RWPE2 (cell line): ENCODE data around the gene TIMM13.

ENCODE experiments used
- ATAC-seq: fragments of 200-7000 bp; cut with Tn5 transposase; 3 replicates; pipeline ENCODE4 v1.9.1; 2021; ENCODE audit warnings: low read depth
- DNase-seq: peaks from one replicate; pipeline ENCODE4 v3.0.0-alpha.2; 2020; ENCODE audit warnings: low spot score
- H3K27ac ChIP-seq: fragments of 450-650 bp; 2 replicates; pipeline ENCODE4 v1.5.1; 2017; ENCODE audit warnings: mild to moderate bottlenecking; ENCODE audit not compliant: poor library complexity, severe bottlenecking
- H3K27me3 ChIP-seq: fragments of 250-450 bp; sonication (Bioruptor Pico); 2 replicates; pipeline ENCODE4 v1.5.1; 2021; ENCODE audit warnings: mild to moderate bottlenecking, moderate library complexity; ENCODE audit not compliant: insufficient read depth, poor library complexity, severe bottlenecking
- H3K36me3 ChIP-seq: fragments of 250-450 bp; sonication (Bioruptor Pico); 2 replicates; pipeline ENCODE4 v1.5.1; 2020; ENCODE audit warnings: low read depth, mild to moderate bottlenecking, moderate library complexity
- H3K4me1 ChIP-seq: fragments of 250-450 bp; sonication (Bioruptor Pico); 2 replicates; pipeline ENCODE4 v1.5.1; 2021; ENCODE audit warnings: mild to moderate bottlenecking, moderate library complexity; ENCODE audit not compliant: insufficient read depth, poor library complexity, severe bottlenecking
- H3K4me3 ChIP-seq: fragments of 250-450 bp; sonication (Bioruptor Pico); 2 replicates; pipeline ENCODE4 v1.5.1; 2021; ENCODE audit warnings: mild to moderate bottlenecking, moderate library complexity; ENCODE audit not compliant: severe bottlenecking
- H3K9me3 ChIP-seq: fragments of 250-450 bp; sonication (Bioruptor Pico); 2 replicates; pipeline ENCODE4 v1.5.1; 2021; ENCODE audit warnings: mild to moderate bottlenecking, moderate library complexity; ENCODE audit not compliant: severe bottlenecking
- CTCF ChIP-seq: fragments of 450-650 bp; IDR thresholded peaks from one replicate; pipeline ENCODE4 v1.5.1; 2017; ENCODE audit warnings: mild to moderate bottlenecking, moderate library complexity; ENCODE audit not compliant: poor library complexity, severe bottlenecking

TIMM13 gene

GRCh38 chr19:2413629-2414028, 13.8 kb downstream of the TIMM13 start:
- Histone ChIP-seq H3K27ac (no peak overlapping the region), H3K4me1 (no peaks in the 10 kb centered on the region), H3K4me3 (no peak overlapping the region), H3K9me3 (no peaks in the 10 kb centered on the region), H3K36me3 (no peaks in the 10 kb centered on the region), H3K27me3 (no peaks in the 10 kb centered on the region)
- no peak for DNase-seq
- no peak for ATAC-seq
- TF ChIP-seq CTCF = no peak

DNA sequence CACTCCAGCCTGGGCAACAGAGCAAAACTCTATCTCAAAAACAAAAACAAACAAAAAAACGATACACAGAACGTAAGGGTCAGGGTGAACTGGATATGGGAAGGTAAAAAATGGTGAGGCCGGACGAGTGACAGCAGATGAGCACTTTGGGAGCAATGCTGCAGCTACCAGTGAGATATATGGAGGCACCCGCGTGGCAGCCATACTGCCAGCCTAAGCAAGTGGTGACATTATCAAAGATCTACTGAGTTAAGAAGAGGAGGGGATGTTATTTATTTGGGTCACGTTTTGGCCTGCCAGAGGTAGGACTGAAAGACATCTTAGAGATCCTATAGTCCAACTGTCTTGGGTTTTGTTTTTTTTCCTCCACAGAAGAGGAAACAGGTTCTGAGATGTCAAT, 14.2 kb downstream of the TIMM13 start:
- no peak for TF ChIP-seq CTCF
- Histone ChIP-seq H3K9me3 (no peaks in the 10 kb centered on the region), H3K4me1 (no peaks in the 10 kb centered on the region), H3K27ac (no peak overlapping the region), H3K36me3 (no peaks in the 10 kb centered on the region), H3K4me3 (no peak overlapping the region), H3K27me3 (no peaks in the 10 kb centered on the region)
- ATAC-seq (no peak), DNase-seq (no peak)

DNA sequence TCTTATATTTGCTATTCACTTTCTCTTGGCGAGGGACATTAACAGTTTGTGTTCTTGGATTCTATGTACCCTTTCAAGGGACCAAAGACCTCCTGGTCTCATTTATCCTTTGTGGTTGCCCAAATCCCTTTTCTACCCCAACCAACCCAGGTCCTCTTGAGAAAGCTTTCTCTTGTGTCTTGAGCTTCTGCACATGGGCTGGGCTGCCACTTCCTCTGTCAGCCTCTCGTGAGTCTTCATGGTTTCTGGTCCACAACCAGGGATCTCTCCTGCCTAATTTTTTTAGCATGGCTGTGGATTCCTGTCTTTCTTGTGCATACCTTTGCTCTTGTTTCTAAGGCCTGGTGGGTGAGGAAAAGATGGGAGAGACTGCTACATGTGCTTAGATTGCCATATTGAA, 14.9 kb downstream of the TIMM13 start:
- no peak overlapping the region for H3K27ac ChIP-seq
- H3K9me3 ChIP-seq = no peaks in the 10 kb centered on the region
- no peaks in the 10 kb centered on the region for H3K4me1 ChIP-seq
- no peak for DNase-seq
- H3K27me3 ChIP-seq = no peaks in the 10 kb centered on the region
- no peak for TF ChIP-seq CTCF
- no peak overlapping the region for H3K4me3 ChIP-seq
- ATAC-seq = no peak
- H3K36me3 ChIP-seq = no peaks in the 10 kb centered on the region

DNA sequence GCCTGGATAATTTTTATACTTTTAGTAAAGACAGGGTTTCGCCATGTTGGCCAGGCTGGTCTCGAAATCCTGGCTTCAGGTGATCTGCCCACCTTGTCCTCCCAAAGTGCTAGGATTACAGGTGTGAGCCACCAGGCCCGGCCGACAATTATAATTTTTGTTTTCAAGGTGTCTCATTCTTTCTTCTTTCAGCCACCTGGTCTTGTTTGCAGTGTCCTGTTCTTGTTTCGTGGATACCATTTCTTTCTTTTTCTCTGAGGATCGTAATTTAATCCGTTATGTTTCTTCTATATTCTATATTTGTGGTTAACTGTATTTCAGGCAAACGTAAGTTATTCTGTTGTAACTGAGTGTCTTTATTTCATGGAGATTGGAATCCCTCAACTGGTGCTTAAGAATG, 15.7 kb downstream of the TIMM13 start:
- Histone ChIP-seq H3K36me3 (no peaks in the 10 kb centered on the region), H3K27me3 (no peaks in the 10 kb centered on the region), H3K27ac (no peak overlapping the region), H3K4me3 (no peak overlapping the region), H3K9me3 (no peaks in the 10 kb centered on the region), H3K4me1 (no peaks in the 10 kb centered on the region)
- ATAC-seq (no peak), DNase-seq (no peak)
- no peak for TF ChIP-seq CTCF

GRCh38 chr19:2410023-2410422, 17.4 kb downstream of the TIMM13 start:
- ATAC-seq (no peak), DNase-seq (no peak)
- Histone ChIP-seq H3K4me3 (no peak overlapping the region), H3K27me3 (no peaks in the 10 kb centered on the region), H3K9me3 (no peaks in the 10 kb centered on the region), H3K27ac (no peak overlapping the region), H3K36me3 (no peaks in the 10 kb centered on the region), H3K4me1 (no peaks in the 10 kb centered on the region)
- TF ChIP-seq CTCF = no peak
